GM21737 (cell line): Measurements from ENCODE around the gene ATG5.
"Not testable (repeated sequence)": the region's sequence is repeated elsewhere in the genome, so short reads cannot be mapped to it uniquely, and the experiment has no call there.

ENCODE experiments used
- ATAC-seq: cut with Tn5 transposase; IDR thresholded peaks from one replicate; pipeline ENCODE4 v1.9.1; 2021; ENCODE audit warnings: mild to moderate bottlenecking, moderate library complexity; ENCODE audit not compliant: unreplicated experiment

Gene ATG5

GRCh38 chr6:106259748-106260147, 65.8 kb downstream of the ATG5 start:
- ATAC-seq: not testable (repeated sequence)

- ATAC-seq: no peak
Observed at GRCh38 chr6:106258726-106259125, 66.8 kb downstream of the ATG5 start.

- no peak for ATAC-seq
Observed at GRCh38 chr6:106257195-106257594, 68.4 kb downstream of the ATG5 start.

GRCh38 chr6:106256201-106256968, 69.2 kb downstream of the ATG5 start:
- ATAC-seq: no peak

GRCh38 chr6:106255306-106255705, 70.3 kb downstream of the ATG5 start:
- ATAC-seq: no peak

GRCh38 chr6:106254636-106255035, 70.9 kb downstream of the ATG5 start:
- no peak for ATAC-seq

- ATAC-seq: no peak
Observed at GRCh38 chr6:106253731-106254130, 71.8 kb downstream of the ATG5 start.

- no peak for ATAC-seq
Observed at GRCh38 chr6:106253172-106253571, 72.4 kb downstream of the ATG5 start.

- ATAC-seq: no peak
Observed at GRCh38 chr6:106252687-106253086, 72.9 kb downstream of the ATG5 start.

GRCh38 chr6:106251531-106252255, 73.9 kb downstream of the ATG5 start:
- not testable (repeated sequence) for ATAC-seq

GRCh38 chr6:106250953-106251352, 74.6 kb downstream of the ATG5 start:
- no peak for ATAC-seq

- no peak for ATAC-seq
Observed at GRCh38 chr6:106249658-106250057, 75.9 kb downstream of the ATG5 start.

- ATAC-seq: no peak
Observed at GRCh38 chr6:106247733-106248132, 77.8 kb downstream of the ATG5 start.

GRCh38 chr6:106247293-106247692, 78.3 kb downstream of the ATG5 start:
- ATAC-seq: no peak

- no peak for ATAC-seq
Observed at GRCh38 chr6:106244931-106245330, 80.6 kb downstream of the ATG5 start.

GRCh38 chr6:106244521-106244920, 81.0 kb downstream of the ATG5 start:
- ATAC-seq: no peak

GRCh38 chr6:106243261-106243660, 82.3 kb downstream of the ATG5 start:
- no peak for ATAC-seq

GRCh38 chr6:106241498-106241897, 84.1 kb downstream of the ATG5 start:
- ATAC-seq: no peak

- no peak for ATAC-seq
Observed at GRCh38 chr6:106237286-106237685, 88.3 kb downstream of the ATG5 start.

- ATAC-seq: not testable (repeated sequence)
Observed at GRCh38 chr6:106229876-106230445, 95.6 kb downstream of the ATG5 start.

GRCh38 chr6:106227612-106228507, 97.7 kb downstream of the ATG5 start:
- ATAC-seq: no peak
